Uterus (tissue), 4 donors: ENCODE measurements around the gene STOX2. TPM values are rescaled to one million over a fixed set of nuclear protein-coding genes. Genes with fewer than 3 reads are reported as not detected.

Source experiments
- DNase-seq, 2 donors: peaks; one replicate each; pipeline ENCODE4 v3.0.0-alpha.2; 2019 to 2020
- H3K27ac ChIP-seq, 2 donors: fragments of 200-600 bp; sonication (generic); 1 replicate in 1 of 2; 2 replicates in 1 of 2; pipeline ENCODE4 v1.5.1; 2016 to 2018
- H3K27me3 ChIP-seq, 2 donors: fragments of 200-600 bp; sonication (generic); one replicate each; pipeline ENCODE4 v1.5.1; 2018 to 2019; ENCODE audit warnings: control low read depth in 1 of 2
- H3K36me3 ChIP-seq, 2 donors: fragments of 200-600 bp; sonication (generic); one replicate each; pipeline ENCODE4 v1.5.1; 2019; ENCODE audit warnings: control low read depth in 1 of 2
- H3K4me1 ChIP-seq, 2 donors: fragments of 200-600 bp; sonication (generic); one replicate each; pipeline ENCODE4 v1.5.1; 2018 to 2019; ENCODE audit warnings: control low read depth in 1 of 2
- H3K4me3 ChIP-seq, 2 donors: fragments of 200-600 bp; sonication (generic); 1 replicate in 1 of 2; 2 replicates in 1 of 2; pipeline ENCODE4 v1.5.1; 2018 to 2019; ENCODE audit warnings: mild to moderate bottlenecking in 1 of 2
- H3K9me3 ChIP-seq, 2 donors: fragments of 200-600 bp; sonication (generic); one replicate each; pipeline ENCODE4 v1.5.1; 2019; ENCODE audit warnings: control low read depth in 1 of 2
- POLR2A ChIP-seq, 2 donors: fragments of 450-650 bp; IDR thresholded peaks; one replicate each; pipeline ENCODE4 v1.6.1; 2016; ENCODE audit warnings: antibody characterized with exemption in 2 of 2, mild to moderate bottlenecking in 1 of 2, moderate library complexity in 1 of 2
- intact Hi-C: fragments of 100-400 bp; cut with DNase I; formaldehyde crosslinking; loops from one replicate; pipeline ENCODE4 v1.15.1; 2023; ENCODE audit warnings: low total_unique reads
- total RNA-seq, 4 donors: library from RNA; depleted of rRNA in 3 of 4; stranded (reverse); fragments of >200 nt in 3 of 4; gene quantifications; one replicate each; pipeline versions ENCODE4 v1.1.0 to v1.2.4, GENCODE V29; 2014 to 2023
- TF ChIP-seq, protein P1 (sequence below), 4 experiments: fragments of 200-600 bp in 2 of 4; fragments of 450-650 bp in 2 of 4; sonication (generic) in 2 of 4; IDR thresholded peaks; one replicate each; pipeline ENCODE4 v1.5.1; 2016 to 2019; ENCODE audit warnings: antibody characterized with exemption in 4 of 4, mild to moderate bottlenecking in 2 of 4, moderate library complexity in 1 of 4
- donor health status: DM: yes; HTN: yes; CAD: no.

The STOX2 gene
- total RNA-seq, 4 donors from 2014 or later: 2.9 to 19.4 (median 11.1) TPM

DNA sequence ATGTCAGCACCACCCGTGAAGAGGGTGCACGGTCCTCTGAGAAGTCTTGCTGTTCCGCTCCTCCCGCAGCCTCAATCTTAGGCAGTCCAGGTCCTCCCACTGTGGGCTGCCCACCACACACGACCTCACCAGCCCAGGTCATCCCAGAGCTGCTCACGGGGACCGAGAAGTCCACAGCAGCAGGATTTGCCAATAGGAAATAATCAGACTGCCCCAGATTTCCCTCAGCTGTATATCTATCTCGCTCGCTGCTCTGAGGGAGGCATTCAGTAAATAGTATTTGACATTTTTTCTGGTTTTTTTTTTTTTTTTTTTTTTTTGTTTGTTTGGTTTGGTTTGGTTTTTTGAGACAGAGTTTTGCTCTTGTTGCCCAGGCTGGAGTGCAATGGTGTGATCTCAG is 83.8 kb downstream of the STOX2 start:
- Histone ChIP-seq H3K36me3 (no peaks in the 10 kb centered on the region), H3K4me3 (peak overlapping the region in 1 of 2 donors; percentile 33), H3K27ac (peak overlapping the region; percentile 69 to 71), H3K27me3 (no peaks in the 10 kb centered on the region), H3K9me3 (no peaks in the 10 kb centered on the region), H3K4me1 (peaks cover 4 to 5% of the 10 kb centered on the region in 2 donors)
- TF ChIP-seq, protein P1, sequence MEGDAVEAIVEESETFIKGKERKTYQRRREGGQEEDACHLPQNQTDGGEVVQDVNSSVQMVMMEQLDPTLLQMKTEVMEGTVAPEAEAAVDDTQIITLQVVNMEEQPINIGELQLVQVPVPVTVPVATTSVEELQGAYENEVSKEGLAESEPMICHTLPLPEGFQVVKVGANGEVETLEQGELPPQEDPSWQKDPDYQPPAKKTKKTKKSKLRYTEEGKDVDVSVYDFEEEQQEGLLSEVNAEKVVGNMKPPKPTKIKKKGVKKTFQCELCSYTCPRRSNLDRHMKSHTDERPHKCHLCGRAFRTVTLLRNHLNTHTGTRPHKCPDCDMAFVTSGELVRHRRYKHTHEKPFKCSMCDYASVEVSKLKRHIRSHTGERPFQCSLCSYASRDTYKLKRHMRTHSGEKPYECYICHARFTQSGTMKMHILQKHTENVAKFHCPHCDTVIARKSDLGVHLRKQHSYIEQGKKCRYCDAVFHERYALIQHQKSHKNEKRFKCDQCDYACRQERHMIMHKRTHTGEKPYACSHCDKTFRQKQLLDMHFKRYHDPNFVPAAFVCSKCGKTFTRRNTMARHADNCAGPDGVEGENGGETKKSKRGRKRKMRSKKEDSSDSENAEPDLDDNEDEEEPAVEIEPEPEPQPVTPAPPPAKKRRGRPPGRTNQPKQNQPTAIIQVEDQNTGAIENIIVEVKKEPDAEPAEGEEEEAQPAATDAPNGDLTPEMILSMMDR (IDR thresholded peaks at IDR 0.05): no peak
- no peak for TF ChIP-seq POLR2A (IDR thresholded peaks at IDR 0.05)
- no peak for DNase-seq
- intact Hi-C loops: no loop called here

DNA sequence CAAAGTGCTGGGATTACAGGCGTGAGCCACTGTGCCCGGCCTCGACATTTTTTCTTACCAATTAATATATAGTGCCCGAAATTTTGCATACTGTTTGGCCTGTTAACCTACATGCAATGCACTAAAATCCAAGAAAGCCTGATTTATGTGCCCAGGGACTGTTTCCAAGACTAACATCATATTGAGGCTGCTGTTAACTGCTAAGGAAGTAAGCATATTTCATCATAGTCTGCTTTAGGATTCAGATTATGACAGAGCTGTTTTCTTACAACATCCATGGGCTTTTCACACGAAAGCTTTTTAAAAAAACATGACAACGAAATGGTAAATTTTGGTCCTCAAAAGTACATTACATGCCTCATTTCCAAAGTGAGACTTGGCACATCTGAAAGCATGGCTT is 84.4 kb downstream of the STOX2 start:
- intact Hi-C loops: no loop called here
- no peak overlapping the region for H3K27ac ChIP-seq
- no peak for DNase-seq
- no peaks in the 10 kb centered on the region for H3K27me3 ChIP-seq
- H3K36me3 ChIP-seq: no peaks in the 10 kb centered on the region
- H3K9me3 ChIP-seq: no peaks in the 10 kb centered on the region
- peaks cover 4 to 5% of the 10 kb centered on the region in 2 donors for H3K4me1 ChIP-seq
- H3K4me3 ChIP-seq: no peak overlapping the region
- TF ChIP-seq, protein P1 (IDR thresholded peaks at IDR 0.05): no peak
- no peak for TF ChIP-seq POLR2A (IDR thresholded peaks at IDR 0.05)

DNA sequence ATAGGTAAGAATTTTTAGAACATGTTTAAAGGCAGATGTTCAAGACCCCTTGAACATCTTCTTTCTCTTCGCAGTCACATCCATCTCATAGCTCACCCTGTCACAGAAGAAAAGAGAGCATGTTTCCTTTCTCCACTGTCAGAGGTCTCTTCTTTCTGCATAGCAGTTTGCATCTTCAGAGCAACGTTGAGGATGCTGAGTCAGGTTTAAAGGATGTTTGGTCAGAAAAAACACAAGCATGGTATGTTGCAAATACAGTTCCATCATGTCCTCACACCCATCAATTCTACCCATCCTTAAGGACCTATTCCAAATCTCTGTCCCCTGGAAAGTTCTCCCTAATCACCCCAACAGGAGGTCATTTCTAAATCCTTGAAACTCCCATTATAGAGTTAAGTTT is 84.8 kb downstream of the STOX2 start:
- H3K27me3 ChIP-seq: no peaks in the 10 kb centered on the region
- TF ChIP-seq, protein P1 (IDR thresholded peaks at IDR 0.05): no peak
- TF ChIP-seq POLR2A (IDR thresholded peaks at IDR 0.05): no peak
- H3K36me3 ChIP-seq: no peaks in the 10 kb centered on the region
- intact Hi-C loops: no loop called here
- H3K4me3 ChIP-seq: no peak overlapping the region
- DNase-seq: no peak
- peaks cover 4 to 5% of the 10 kb centered on the region in 2 donors for H3K4me1 ChIP-seq
- no peaks in the 10 kb centered on the region for H3K9me3 ChIP-seq
- H3K27ac ChIP-seq: no peak overlapping the region

DNA sequence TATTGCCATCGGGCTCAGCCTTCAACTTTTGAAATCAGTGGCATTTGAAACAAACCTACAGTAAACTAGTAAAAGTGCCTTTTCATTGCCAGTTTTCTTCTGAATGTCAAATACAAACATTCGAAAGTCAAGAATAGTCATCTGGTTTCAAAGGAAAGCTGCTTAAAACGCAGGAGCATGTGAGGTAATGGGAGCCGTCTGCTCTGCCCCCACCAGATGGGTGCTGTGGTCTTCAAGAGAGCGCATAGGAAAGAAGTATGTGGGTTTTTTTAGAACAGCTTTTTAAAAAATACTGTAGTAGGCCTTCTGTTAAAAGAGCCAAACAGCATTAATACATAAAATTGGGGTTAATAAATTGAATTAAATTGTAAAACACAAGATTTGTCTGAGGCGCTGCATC is 88.6 kb downstream of the STOX2 start:
- no peaks in the 10 kb centered on the region for H3K9me3 ChIP-seq
- no peak for DNase-seq
- peaks cover 1 to 4% of the 10 kb centered on the region in 2 donors for H3K4me1 ChIP-seq
- H3K4me3 ChIP-seq: no peak overlapping the region
- no peaks in the 10 kb centered on the region for H3K27me3 ChIP-seq
- TF ChIP-seq POLR2A (IDR thresholded peaks at IDR 0.05): no peak
- TF ChIP-seq, protein P1 (IDR thresholded peaks at IDR 0.05): no peak
- H3K36me3 ChIP-seq: no peaks in the 10 kb centered on the region
- intact Hi-C loops: no loop called here
- no peak overlapping the region for H3K27ac ChIP-seq

DNA sequence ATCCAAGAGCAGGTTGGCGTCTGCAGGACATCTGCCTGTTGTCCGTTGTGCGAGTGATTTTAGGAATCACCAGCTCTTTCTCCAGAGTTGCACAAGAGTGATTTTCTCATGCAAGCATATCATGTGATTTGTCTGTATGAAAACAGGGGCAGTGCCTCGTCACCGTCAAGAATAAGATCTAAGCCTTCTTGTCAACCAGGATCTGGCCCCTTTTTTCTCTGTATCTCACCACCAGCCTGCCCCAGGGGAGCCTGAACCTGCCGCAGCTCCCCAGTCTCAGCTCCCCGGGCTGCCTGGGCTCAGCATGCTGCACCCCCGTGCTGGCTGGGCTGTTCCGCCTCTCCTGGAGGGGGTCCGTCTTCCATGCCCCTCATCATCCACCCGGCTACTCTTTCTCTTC is 90.5 kb downstream of the STOX2 start:
- no peak overlapping the region for H3K4me3 ChIP-seq
- no peak overlapping the region for H3K27ac ChIP-seq
- intact Hi-C loops: no loop called here
- no peaks in the 10 kb centered on the region for H3K36me3 ChIP-seq
- no peaks in the 10 kb centered on the region for H3K9me3 ChIP-seq
- no peak for TF ChIP-seq POLR2A (IDR thresholded peaks at IDR 0.05)
- TF ChIP-seq, protein P1 (IDR thresholded peaks at IDR 0.05): no peak
- H3K4me1 ChIP-seq: no peaks in the 10 kb centered on the region
- H3K27me3 ChIP-seq: no peaks in the 10 kb centered on the region
- no peak for DNase-seq
